OCI-LY3 (cell line): ENCODE data around the gene ANKRD10.

ENCODE experiments used
- CTCF ChIP-seq: fragments of 200-600, 300-600 bp; sonication (generic); IDR thresholded peaks from 2 replicates; pipeline ENCODE4 v1.5.1; 2014; ENCODE audit warnings: antibody characterized with exemption, low read length, low read depth
- EZH2phosphoT487 ChIP-seq: fragments of 200-600 bp; shearing (Covaris generic); IDR thresholded peaks from 2 replicates; pipeline ENCODE4 v1.6.1; 2018; ENCODE audit warnings: antibody characterized with exemption, mixed run types, low read depth

- TF ChIP-seq CTCF (no peak), EZH2phosphoT487 (no peak)
Observed at GRCh38 chr13:110832205-110832479, 82.7 kb downstream of the ANKRD10 start.
